MM.1S (cell line): Measurements from ENCODE around the gene RFC5.

Experiments used
- CTCF ChIP-seq: fragments of 300-600 bp; sonication (generic); IDR thresholded peaks from 2 replicates; pipeline ENCODE4 v1.5.1; 2016; ENCODE audit warnings: antibody characterized with exemption, low read length, mixed read lengths
- EZH2phosphoT487 ChIP-seq: fragments of 300-600 bp; sonication (generic); IDR thresholded peaks from 2 replicates; pipeline ENCODE4 v1.6.1; 2018; ENCODE audit warnings: antibody characterized with exemption, low read length

- TF ChIP-seq CTCF = no peak
- TF ChIP-seq EZH2phosphoT487 = no peak
Observed at GRCh38 chr12:117972301-117972700, 44.2 kb upstream of the RFC5 start.
